ENCODE data around the gene SLC29A4.
"Not testable (repeated sequence)": the region's sequence is repeated elsewhere in the genome, so short reads cannot be mapped to it uniquely, and the experiment has no call there.

SLC29A4 gene

DNA sequence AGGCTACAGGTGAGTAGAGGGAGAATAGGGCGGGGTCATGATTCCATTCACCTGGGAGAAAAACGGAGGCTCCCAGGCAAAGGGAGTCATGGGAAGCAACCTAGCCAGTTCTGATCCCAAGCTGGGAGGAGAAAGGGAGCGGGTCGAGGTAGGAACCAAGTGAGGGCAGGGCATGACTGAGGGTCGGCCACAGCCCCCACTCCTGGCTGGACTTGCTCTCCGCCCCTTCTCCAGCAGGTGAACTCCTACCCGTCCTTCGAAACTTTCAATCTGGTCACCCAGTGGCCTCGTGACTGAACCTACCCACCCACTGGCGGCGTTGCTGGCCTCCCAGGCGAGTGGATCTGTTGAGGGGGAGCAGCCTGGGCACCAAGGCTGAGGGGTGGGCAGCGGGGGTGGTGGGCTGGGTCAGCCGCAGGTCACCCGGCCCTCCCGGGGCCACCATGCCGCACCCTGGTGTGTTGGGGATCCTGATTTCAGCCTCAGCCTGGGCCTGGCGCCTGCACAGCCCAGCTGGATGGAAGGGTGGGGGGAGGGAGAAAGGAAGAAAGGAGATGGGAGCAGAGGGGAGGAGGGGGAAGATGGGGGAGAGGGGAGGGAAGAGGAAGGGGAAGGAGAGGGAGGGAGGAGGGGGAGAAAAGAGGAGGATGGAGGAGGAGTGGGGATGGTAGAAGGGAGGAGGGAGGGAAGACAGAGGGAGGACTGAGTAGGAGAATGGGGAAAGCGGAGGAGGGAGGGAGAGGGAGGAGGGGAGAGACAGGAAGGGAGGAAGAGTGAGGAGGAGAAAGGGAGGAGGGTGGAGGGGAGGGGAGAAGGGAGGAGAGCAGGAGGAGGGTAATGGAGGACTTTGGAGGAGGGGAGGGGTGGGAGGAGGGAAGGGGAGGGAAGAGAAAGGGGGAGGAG lies 894 bp upstream of the SLC29A4 start:
- DNase-seq (ENCODE audit: low spot score in 2 of 2); H3K4me1 ChIP-seq; H3K36me3 ChIP-seq (replicated peaks); in situ Hi-C loops (cut with MboI; ENCODE audit: low sequenced_read_pairs); H3K9me3 ChIP-seq; H3K4me3 ChIP-seq; H3K27me3 ChIP-seq (ENCODE audit: low read depth): not testable (repeated sequence)

DNA sequence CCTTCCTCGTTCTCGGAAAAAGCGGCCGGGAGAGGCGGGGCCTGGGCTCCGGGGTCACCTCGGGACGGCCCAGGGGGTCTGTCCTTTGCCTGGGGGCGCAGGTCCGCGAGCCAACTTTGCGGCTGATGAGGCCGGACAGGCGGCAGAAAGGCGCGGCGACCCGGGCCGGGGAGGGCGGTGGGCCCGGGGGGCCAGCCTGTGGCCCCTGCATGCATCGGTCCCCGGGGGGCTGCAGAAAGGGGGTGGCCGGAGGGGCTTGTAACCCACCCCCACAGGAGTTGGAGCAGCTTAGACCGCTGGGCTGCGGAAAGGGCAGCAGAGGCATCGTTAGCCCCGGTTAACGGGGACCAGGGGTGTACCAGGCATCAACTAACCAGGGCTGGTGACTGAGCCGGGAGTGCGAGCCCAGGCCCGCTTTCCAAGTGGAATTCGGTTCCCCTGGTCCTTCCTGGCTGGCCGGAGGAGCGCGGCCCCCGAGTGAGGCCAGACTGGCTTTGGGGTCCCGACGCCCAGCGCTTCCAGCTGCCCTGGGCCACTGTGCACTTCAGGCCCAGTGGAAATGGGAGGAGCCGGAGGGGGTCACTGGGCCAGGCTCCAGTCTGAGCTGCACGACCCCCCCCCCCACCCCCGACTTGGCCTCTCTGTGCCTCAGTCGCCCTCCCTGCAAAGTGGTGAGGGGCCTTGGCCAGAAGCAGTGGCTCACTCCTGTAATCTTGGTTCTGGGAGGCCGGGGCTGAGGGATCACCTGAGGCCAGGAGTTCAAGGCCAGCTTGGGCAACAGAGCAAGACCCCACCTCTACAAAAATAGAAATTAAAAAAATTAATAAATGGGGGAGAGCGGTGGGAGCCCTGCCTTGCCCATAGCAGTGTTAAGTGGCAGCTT lies 919 bp downstream of the SLC29A4 start:
- in situ Hi-C loops (cut with MboI; ENCODE audit: low sequenced_read_pairs): no loop called here

DNA sequence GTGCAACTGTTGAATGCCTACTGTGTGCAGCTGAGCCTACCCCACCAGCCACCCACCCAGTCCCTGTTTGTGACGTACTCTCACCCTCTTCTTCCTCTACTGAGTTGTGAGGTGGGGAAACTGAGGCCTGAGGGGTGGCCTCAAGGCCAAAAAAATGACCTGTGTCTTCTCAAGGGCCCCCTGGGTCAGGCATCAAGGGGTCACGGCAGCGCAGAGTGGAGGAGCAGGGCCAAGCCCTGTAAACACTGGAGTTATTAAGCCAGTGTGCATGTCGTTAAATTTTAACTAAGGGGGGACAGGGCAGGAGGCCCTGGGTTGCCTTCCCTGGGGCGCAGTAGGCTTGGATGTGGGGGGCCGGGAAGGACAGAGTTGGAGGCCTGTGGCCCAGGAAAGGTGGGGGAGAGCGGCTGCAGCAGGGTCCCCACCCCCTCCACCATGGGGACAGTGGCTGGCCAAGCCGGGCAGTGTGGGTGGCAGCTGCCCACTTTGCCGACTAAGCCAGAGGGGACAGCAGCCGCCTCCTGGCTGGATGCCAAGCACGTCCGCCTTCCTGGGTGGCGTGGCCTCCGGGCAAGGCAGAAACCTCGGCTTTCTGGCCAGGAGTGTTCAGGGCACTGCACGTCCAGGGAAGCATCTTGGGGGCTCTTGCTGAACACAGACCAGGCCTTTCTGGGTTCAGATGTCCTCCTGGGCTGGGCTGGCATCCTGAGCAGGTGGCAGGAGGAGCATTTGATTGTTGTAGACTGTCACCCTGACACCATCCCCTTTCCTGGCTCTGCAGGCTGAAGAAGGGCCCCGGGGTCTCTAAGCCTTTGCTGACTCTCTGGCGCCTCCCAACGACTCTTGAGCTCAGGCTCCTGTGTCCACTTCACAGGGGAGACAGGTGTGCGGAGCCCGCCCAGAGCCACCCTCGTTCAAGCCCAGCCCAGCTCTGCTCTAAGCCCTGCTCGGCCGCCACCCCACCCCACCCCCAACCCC lies 1.9 kb downstream of the SLC29A4 start:
- Histone ChIP-seq H3K4me3 (peak overlapping the region; percentile 42; the same call in 1 of the 2 replicates), H3K27me3 (ENCODE audit: low read depth) (no peaks in the 10 kb centered on the region), H3K9me3 (no peaks in the 10 kb centered on the region), H3K4me1 (peaks cover 6% of the 10 kb centered on the region), H3K36me3 (replicated peaks) (no peaks in the 10 kb centered on the region)
- in situ Hi-C loops (cut with MboI; ENCODE audit: low sequenced_read_pairs): no loop called here
- DNase-seq (ENCODE audit: low spot score in 2 of 2): peak; percentile 47 to 84

More for the DNA sequence above, 919 bp downstream of the SLC29A4 start:
- H3K9me3 ChIP-seq: no peaks in the 10 kb centered on the region
- H3K4me1 ChIP-seq: peaks cover 6% of the 10 kb centered on the region
- no peaks in the 10 kb centered on the region for H3K36me3 ChIP-seq (replicated peaks)
- no peaks in the 10 kb centered on the region for H3K27me3 ChIP-seq (ENCODE audit: low read depth)
- H3K4me3 ChIP-seq: peak overlapping the region; percentile 42
- DNase-seq (ENCODE audit: low spot score in 2 of 2): peak in 1 of 2 experiments; percentile 55

DNA sequence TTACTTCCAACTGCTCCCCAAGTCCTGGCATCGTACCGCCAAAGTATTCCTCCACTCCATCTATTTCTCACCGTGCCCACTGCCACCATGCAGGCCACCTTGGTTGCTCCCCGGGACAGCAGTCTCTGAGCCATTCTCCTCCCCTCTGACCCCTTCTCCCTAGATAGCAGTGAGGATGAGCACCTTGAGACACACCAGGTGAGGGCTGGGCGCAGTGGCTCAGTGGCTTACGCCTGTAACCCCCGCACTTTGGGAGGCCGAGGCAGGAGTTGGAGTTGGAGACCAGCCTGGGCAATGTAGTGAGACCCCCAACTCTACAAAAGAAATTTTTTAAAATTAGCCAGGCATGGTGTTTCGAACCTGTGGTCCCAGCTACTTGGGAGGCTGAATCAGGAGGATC lies 4.2 kb downstream of the SLC29A4 start:
- in situ Hi-C loops (cut with MboI; ENCODE audit: low sequenced_read_pairs): no loop called here
- Histone ChIP-seq H3K36me3 (replicated peaks) (no peaks in the 10 kb centered on the region; the same call in 1 of the 2 replicates), H3K4me3 (no peak overlapping the region), H3K4me1 (peaks cover 6% of the 10 kb centered on the region), H3K9me3 (no peaks in the 10 kb centered on the region), H3K27me3 (ENCODE audit: low read depth) (no peaks in the 10 kb centered on the region)
- no peak for DNase-seq (ENCODE audit: low spot score in 2 of 2)

DNA sequence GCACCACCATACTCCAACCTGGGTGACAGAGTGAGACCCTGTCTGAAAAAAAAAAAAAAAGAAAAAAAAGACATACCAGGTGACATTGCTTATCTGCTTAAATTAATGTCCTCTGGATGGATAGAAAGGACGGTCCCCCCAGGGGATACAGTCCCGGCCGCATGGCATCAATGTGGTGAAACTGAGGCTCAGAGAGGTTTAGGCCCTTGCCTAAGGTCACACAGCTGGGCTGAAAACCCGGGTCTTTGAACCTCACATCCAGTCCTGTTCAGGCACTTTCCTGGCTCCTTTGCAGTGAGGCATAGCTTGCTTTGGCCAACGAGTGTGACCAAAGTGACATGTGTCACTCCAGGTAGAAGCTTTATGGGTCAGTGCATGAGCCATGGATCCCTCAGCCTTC lies 4.6 kb downstream of the SLC29A4 start:
- in situ Hi-C loops (cut with MboI; ENCODE audit: low sequenced_read_pairs); H3K4me1 ChIP-seq; H3K4me3 ChIP-seq; H3K9me3 ChIP-seq; H3K36me3 ChIP-seq (replicated peaks); H3K27me3 ChIP-seq (ENCODE audit: low read depth); DNase-seq (ENCODE audit: low spot score in 2 of 2): not testable (repeated sequence)

DNA sequence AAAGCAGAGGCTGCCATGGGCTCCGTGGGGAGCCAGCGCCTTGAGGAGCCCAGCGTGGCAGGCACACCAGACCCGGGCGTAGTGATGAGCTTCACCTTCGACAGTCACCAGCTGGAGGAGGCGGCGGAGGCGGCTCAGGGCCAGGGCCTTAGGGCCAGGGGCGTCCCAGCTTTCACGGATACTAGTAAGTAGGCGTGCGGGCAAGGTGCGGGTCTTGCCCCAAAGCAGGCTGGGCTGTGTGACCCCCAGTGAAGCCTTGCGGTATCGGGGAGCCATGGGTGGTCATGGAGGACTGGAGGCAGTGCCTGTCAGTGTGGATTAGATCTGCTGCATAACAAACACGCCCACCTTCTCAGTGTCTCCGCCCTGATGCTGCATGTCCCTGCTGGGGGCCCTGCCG lies 5.1 kb downstream of the SLC29A4 start:
- DNase-seq (ENCODE audit: low spot score in 2 of 2): no peak
- peaks cover 6% of the 10 kb centered on the region for H3K4me1 ChIP-seq
- H3K9me3 ChIP-seq: no peaks in the 10 kb centered on the region
- in situ Hi-C loops (cut with MboI; ENCODE audit: low sequenced_read_pairs): no loop called here
- H3K27me3 ChIP-seq (ENCODE audit: low read depth): no peaks in the 10 kb centered on the region
- H3K4me3 ChIP-seq: no peak overlapping the region
- no peaks in the 10 kb centered on the region; the same call in 1 of the 2 replicates for H3K36me3 ChIP-seq (replicated peaks)

DNA sequence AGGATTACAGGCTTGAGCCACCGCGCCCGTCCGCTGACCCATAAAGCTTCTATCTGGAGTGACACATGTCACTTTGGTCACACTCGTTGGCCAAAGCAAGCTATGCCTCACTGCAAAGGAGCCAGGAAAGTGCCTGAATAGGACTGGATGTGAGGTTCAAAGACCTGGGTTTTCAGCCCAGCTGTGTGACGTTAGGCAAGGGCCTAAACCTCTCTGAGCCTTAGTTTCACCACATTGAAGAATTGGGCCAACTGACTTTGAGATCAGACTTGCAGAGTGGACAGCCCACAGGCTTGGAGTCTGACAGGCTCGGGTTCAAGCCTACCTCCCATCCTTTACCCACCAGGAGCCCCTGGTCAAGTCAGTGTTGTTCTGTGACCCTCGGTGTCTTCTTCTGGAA lies 5.8 kb downstream of the SLC29A4 start:
- in situ Hi-C loops (cut with MboI; ENCODE audit: low sequenced_read_pairs); H3K4me1 ChIP-seq; DNase-seq (ENCODE audit: low spot score in 2 of 2); H3K4me3 ChIP-seq; H3K36me3 ChIP-seq (replicated peaks); H3K27me3 ChIP-seq (ENCODE audit: low read depth); H3K9me3 ChIP-seq: not testable (repeated sequence)

DNA sequence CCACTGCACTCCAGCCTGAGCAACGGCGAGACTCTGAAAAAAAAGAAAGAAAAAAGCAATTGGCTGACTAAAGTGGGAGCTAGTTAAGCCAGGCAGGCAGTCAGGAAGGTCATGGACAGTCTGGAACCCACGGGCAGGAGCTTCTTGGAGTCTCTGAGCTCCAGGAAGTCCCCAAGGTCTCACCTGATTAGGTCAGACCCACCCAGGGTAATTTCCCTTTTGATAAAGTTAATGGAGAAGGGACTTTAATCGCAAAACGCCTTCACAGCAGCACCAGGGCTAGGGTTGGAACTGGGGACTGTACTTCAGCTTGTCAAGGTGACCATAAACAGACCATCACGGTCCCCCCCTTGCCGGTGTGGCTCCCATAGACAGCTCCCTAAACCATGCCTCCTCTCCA lies 6.6 kb downstream of the SLC29A4 start:
- in situ Hi-C loops (cut with MboI; ENCODE audit: low sequenced_read_pairs): no loop called here
- peaks cover 5% of the 10 kb centered on the region for H3K4me1 ChIP-seq
- H3K9me3 ChIP-seq: no peaks in the 10 kb centered on the region
- H3K36me3 ChIP-seq (replicated peaks): no peaks in the 10 kb centered on the region; the same call in 1 of the 2 replicates
- H3K4me3 ChIP-seq: no peak overlapping the region
- no peaks in the 10 kb centered on the region for H3K27me3 ChIP-seq (ENCODE audit: low read depth)
- DNase-seq (ENCODE audit: low spot score in 2 of 2): no peak

DNA sequence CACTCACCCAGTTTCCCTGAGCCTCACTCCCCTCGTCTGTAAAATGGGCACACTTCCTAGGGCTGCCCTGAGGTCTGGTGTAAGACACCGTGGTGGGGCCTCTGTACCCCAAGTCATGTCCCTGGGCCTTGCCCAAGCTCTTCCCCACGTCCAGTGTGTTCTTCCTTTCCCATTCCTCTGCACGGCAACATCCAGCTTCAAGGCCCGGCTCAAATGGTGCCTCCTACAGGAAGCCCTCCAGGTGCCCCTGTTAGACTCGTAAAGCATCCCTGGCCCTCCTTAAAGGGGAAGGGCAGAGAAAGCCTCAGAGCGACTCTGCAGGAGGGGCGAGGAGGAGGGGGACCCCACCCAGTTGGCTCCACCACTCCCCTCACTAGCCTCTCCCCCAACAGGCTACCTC lies 8.6 kb downstream of the SLC29A4 start:
- in situ Hi-C loops (cut with MboI; ENCODE audit: low sequenced_read_pairs): no loop called here
- no peaks in the 10 kb centered on the region; the same call in 1 of the 2 replicates for H3K36me3 ChIP-seq (replicated peaks)
- no peaks in the 10 kb centered on the region for H3K9me3 ChIP-seq
- H3K27me3 ChIP-seq (ENCODE audit: low read depth): no peaks in the 10 kb centered on the region
- no peak for DNase-seq (ENCODE audit: low spot score in 2 of 2)
- no peaks in the 10 kb centered on the region for H3K4me1 ChIP-seq
- H3K4me3 ChIP-seq: no peak overlapping the region

DNA sequence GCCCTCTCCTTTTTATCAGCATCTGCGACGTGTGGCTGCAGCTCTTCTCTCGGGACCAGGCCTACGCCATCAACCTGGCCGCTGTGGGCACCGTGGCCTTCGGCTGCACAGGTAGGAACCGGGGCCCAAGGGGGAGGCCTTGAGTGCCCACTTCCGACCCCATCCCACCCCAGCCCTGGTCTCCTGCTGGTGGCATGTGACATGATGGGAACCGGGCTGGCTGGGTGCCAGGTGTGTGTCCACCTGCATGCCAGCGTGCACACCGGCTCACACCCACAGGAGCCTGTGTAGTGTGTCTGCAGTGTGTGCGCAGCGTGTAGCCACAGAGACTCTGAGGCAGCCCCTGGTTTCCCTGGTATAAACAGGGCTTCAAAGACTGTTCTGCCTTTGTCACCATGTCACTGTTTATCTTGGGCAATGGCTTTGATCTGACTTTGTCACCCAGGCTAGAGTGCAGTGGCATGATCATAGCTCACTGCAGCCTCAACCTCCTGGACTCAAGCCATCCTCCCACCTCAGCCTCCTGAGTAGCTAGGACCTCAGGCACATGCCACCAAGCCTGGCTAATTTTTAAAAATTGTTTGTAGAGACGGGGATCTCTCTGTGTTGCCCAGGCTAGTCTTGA lies 9.1 kb downstream of the SLC29A4 start:
- H3K36me3 ChIP-seq (replicated peaks); H3K4me3 ChIP-seq; H3K9me3 ChIP-seq; in situ Hi-C loops (cut with MboI; ENCODE audit: low sequenced_read_pairs); DNase-seq (ENCODE audit: low spot score in 2 of 2); H3K4me1 ChIP-seq; H3K27me3 ChIP-seq (ENCODE audit: low read depth): not testable (repeated sequence)

DNA sequence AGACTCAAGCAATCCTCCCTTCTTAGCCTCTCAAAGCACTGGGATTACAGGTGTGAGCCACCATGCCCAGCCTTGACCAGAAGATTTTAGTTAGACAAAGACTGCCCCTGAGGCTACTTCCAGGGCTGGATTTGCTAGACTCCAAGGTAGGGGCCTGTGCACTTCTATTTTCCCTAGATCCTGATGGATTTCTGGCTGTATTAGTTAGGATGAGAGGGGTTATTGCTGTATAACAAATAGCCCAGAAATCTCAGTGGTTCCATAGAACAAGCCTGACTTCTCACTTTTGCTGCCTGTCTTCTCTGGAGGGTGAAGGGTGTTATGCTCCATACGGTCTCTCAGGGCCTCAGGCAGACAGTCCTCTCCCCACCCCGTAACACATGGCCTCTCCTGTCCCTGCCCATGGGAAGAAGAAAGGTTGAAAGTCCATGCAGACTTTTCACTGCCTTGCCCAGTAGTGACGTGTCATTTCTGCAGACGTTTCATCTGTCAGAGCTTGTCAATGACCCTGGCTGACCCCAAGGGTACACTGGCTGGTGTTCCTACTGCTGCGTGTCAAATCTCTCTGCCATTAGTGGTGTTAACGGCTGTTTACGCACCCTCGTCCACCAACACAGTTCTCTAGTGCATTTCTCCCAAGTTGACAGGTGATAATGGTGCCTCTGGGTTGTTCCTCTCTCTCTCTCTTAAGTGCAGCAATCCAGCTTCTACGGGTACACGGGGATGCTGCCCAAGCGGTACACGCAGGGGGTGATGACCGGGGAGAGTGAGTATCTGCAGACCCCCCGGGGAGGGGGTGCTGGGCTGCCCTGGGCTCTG lies 11.6 kb downstream of the SLC29A4 start:
- no peaks in the 10 kb centered on the region; the same call in 1 of the 2 replicates for H3K36me3 ChIP-seq (replicated peaks)
- no peaks in the 10 kb centered on the region for H3K4me1 ChIP-seq
- no peaks in the 10 kb centered on the region for H3K9me3 ChIP-seq
- no peak for DNase-seq (ENCODE audit: low spot score in 2 of 2)
- H3K27me3 ChIP-seq (ENCODE audit: low read depth): no peaks in the 10 kb centered on the region
- H3K4me3 ChIP-seq: no peak overlapping the region
- in situ Hi-C loops (cut with MboI; ENCODE audit: low sequenced_read_pairs): no loop called here
